GM19328 (cell line): Measurements from ENCODE around the gene ST3GAL5.
A peak's percentile ranks its signal among the peaks of the same experiment; 100 is the strongest.

Source experiments
- ATAC-seq: cut with Tn5 transposase; IDR thresholded peaks from one replicate; pipeline ENCODE4 v1.9.1; 2021; ENCODE audit warnings: mild to moderate bottlenecking, moderate library complexity; ENCODE audit not compliant: unreplicated experiment

ST3GAL5 gene

DNA sequence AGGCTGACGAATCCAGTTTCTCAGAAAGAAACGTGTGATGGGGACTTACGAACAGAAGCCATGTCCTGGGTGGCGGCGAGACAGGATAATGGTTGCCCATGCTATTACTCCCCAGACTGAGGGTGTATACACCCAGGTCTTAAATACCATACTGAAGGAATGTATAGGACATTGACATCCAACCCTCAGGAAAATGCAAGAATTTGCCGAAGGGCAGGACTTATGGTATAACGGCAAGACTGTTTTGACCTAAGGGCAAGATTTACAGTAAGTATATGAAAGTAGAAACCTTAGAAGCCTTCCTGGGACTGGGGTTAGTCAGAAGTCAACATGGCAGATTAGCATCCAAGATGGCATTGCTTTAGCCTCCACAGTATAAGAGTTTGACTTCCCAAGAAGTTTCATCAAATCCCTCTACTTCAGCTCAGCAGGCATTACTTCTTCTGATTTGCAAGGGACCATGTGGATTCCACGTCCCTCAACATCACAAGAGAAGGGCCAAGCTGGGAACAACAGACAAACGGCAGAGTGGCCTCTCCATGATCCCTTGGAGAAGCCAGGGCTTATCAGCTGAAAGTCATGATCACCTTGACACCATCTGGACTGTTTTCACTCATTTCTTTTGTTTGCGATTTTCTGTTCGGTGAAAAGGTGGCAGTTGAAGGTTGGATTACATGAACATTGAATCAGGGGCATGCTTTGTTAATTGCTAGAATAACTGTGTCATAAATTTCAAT lies 21.1 kb downstream of the ST3GAL5 start:
- no peak for ATAC-seq

DNA sequence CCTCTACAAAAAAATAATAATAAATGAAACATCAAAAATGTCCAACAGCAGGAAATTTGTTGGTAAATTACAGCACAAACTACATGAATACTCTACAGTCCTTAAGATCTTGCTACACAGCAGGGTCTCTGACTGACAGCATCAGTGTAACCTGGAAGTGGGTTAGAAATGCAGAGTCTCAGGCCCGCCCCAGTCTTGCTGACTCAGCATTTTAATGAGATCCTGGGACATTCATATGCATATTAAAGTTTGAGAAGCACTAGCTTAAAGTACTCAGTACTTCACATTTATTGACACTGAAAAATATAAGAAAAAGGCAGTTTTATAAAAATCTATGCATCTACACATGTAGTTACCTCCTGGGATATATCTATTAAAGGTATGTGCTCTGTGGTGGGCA lies 21.7 kb downstream of the ST3GAL5 start:
- ATAC-seq: no peak

- no peak for ATAC-seq
Observed at GRCh38 chr2:85866165-85866659, 22.6 kb downstream of the ST3GAL5 start.

- no peak for ATAC-seq
Observed at GRCh38 chr2:85865539-85866164, 23.1 kb downstream of the ST3GAL5 start.

DNA sequence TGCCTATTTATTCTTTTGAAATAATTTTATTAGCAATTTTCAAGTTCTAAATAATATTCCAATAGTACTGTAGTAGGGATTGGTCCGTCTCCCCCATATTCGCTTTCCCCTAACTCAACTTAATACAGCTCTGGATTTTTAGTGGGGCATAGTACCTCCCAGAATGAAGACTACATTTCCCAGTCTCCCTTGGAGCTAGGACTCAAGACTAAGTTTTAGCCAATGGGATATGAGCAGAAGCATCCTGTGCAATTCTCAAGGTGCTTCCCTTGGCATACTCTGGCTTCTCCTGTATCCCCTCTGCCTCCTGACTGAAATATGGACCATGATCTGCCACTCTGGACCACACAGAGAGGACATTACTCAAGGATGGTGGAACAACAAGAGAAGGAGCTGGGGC lies 24.1 kb downstream of the ST3GAL5 start:
- no peak for ATAC-seq

GRCh38 chr2:85862426-85862825 lies 26.4 kb downstream of the ST3GAL5 start:
- no peak for ATAC-seq

- no peak for ATAC-seq
Observed at GRCh38 chr2:85861650-85862049, 27.1 kb downstream of the ST3GAL5 start.

- ATAC-seq: peak; percentile 43
Observed at GRCh38 chr2:85861180-85861579, 27.6 kb downstream of the ST3GAL5 start.

DNA sequence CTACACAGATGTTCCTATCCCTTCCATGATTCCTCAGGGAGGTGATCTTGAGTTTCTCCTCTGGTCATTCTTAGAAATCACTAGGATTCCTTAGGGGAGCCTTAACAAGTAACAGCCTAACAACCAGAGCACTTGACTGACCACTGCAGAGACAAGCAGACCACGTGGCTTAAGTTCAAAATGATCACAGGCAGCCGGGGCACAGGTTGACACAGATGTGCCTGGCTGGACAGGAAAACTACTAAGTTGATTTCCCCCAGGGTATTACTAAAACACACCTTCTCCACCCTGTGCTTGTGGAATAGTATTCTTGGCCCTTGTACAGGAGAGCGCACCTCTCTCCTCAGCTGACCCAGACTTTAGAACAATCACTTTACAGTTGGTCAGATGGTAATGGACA lies 29.9 kb downstream of the ST3GAL5 start:
- no peak for ATAC-seq

DNA sequence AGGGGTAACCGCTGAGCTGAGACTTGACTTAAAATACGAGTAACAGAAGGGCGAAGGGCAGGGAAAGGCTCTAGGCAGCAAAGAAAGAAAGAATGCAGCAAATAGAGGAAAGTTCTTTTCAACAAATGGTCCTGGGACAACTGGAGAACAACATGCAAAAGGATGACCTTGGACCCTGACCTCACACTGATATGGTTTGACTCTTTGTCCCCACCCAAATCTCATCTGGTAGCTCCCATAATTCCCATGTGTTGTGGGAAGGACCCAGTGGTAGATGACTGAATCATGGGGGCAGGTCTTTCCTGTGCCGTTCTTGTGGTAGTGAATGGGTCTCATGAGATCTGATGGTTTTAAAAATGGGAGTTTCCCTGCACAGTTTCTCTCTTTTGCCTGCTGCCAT lies 33.9 kb downstream of the ST3GAL5 start:
- ATAC-seq: no peak

- peak; percentile 22 for ATAC-seq
Observed at GRCh38 chr2:85854166-85854509, 34.7 kb downstream of the ST3GAL5 start.

DNA sequence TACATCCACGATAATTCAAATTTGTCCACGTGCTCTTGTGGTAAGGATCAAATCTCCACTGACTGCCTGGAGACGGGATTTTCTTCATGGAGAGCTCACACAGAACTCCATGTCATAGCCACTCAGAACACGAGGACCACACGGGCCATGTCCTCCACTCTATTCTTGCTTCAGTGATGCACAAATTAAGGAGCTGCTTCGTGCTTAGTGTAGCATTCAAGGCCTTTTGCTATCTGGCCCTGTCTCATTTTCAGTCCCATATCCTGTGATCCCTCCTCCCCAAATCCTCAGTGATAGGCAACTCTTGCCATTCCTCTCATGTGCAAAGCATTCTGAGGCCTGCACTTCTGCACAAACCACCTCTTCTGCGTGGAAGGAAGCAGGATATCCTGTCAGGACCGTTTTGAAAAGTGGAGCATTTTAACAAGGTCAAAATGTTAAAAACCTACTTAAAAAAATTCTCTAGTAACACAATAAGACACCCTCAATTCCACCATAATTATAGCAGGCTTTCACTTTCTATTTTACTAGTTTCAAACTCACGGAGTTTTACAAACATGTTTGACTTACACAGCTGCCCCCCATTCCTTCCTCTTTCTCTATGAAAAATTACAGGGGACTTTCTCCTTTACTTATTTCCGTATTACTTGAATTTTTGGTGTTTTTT lies 35.2 kb downstream of the ST3GAL5 start:
- ATAC-seq: peak; percentile 43

DNA sequence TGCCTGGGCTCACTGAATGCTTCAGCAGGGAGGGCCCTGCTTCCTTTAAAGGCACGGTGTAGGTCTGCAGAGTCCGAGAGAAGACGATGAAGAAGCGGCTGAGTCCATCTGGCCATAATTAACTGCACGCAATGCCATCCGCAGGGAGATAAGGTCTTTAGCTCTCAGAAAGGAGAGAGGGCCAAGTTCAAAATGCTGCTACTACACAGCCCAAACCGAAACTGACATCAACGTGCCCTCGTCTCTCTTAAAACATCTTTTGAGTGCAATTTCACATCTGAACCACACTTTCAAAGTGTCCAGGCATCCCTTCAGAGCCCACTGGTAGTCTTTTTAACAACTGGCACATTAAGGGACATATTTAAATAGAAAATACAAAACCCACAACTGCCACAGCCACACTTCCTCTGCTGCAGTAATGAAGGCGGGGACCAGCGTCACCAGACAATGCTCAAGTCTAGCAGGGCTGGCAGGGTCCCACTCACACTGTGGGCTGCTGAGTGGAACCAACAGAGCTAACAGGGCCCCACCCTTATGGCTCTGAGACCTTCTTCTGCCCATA lies 35.8 kb downstream of the ST3GAL5 start:
- peak; percentile 66 for ATAC-seq

GRCh38 chr2:85852152-85852840 lies 36.5 kb downstream of the ST3GAL5 start:
- ATAC-seq: no peak

DNA sequence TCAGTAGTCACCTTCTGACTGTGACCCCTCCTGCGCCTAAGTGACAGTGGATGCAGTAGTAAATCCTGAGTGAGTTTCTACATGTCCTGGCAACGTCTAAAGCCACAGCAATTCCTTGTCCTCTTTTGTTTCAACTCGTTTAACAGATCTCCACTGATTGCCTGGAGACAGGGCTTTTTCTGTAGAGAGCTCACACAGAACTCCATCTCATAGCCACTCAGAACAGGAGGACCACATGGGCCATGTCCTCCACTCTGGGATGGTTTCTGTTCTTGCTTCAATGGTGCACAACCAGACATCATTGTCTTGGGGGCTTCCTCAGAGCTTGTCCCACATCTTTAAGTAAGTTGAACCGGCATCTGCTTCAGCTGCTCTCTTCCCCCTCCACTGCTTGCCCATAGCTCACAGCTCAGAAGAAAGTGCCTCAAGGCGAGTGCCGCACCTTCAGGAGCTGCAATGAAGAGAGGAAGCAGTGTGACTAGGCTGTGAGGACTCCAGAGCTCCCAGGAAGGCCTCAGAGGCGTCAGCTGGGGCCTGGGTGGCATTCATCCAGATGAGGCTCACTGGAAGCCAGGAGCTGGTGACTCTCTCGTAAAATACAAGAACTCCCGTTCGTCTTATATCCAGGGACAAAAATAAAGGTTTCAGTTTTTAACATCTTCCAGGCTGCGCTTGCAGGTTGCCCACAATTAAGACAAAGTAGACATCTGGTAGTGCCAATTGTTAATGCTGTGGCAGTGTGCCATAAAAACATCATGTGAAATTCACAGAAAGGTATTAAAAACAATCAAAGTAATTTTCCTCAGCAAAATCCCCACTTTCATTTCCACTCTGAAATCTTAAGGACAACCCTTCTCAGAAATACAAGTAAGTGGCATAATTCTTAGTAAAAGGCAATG lies 37.3 kb downstream of the ST3GAL5 start:
- ATAC-seq: no peak

DNA sequence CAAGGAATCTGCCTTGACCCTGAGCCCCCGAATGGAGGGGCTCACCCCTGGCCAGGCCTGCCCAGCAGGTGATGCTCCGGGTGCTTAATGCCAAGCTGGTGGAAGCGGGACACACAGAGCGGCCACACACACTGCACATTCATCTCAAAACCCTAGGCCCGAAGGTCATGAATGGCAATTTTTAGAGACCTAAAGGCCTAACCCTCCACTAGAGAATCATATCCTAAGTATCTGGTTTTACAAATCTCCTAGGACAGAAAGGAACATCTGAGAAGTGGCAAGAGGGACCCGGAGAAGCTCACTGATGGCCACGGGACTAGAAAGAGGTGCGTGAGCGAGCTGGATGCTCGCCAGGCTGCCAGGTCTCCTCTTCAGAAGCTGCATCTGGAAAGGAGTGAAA lies 38.3 kb downstream of the ST3GAL5 start:
- ATAC-seq: no peak

- no peak for ATAC-seq
Observed at GRCh38 chr2:85847051-85847588, 41.7 kb downstream of the ST3GAL5 start.

DNA sequence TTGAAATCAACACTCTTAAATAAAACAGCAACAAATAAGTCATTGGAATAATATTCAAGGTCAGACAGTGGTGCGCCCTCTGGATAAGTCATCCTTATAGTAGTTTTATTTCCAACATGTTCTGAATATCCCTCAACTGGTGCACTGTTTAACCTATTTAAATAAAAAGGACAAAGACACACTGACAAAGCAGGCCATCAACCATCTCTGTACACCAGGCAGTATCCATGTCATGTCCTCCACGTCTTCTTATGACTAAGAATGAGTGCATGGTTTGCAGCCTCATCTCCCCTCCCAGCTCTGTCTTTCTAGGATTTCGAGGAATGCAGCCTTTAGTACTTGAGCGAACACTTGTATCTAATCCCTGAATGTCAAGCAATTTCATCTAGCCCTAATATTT lies 42.4 kb downstream of the ST3GAL5 start:
- ATAC-seq: no peak

GRCh38 chr2:85844486-85844885 lies 44.3 kb downstream of the ST3GAL5 start:
- no peak for ATAC-seq

- ATAC-seq: no peak
Observed at GRCh38 chr2:85843543-85843942, 45.2 kb downstream of the ST3GAL5 start.
